ENCODE measurements around the gene ANKS1B.
"Not testable (repeated sequence)": the region's sequence is repeated elsewhere in the genome, so short reads cannot be mapped to it uniquely, and the experiment has no call there.

The ANKS1B gene

GRCh38 chr12:100017056-100017455 lies 32.3 kb upstream of the ANKS1B start:
- Histone ChIP-seq H3K9me3 (no peaks in the 10 kb centered on the region; the same call in 1 of the 2 replicates), H3K27me3 (no peaks in the 10 kb centered on the region), H3K4me1 (no peaks in the 10 kb centered on the region), H3K4me3 (ENCODE audit: low read depth, low read length) (no peak overlapping the region), H3K36me3 (no peaks in the 10 kb centered on the region)
- TF ChIP-seq, protein P1, sequence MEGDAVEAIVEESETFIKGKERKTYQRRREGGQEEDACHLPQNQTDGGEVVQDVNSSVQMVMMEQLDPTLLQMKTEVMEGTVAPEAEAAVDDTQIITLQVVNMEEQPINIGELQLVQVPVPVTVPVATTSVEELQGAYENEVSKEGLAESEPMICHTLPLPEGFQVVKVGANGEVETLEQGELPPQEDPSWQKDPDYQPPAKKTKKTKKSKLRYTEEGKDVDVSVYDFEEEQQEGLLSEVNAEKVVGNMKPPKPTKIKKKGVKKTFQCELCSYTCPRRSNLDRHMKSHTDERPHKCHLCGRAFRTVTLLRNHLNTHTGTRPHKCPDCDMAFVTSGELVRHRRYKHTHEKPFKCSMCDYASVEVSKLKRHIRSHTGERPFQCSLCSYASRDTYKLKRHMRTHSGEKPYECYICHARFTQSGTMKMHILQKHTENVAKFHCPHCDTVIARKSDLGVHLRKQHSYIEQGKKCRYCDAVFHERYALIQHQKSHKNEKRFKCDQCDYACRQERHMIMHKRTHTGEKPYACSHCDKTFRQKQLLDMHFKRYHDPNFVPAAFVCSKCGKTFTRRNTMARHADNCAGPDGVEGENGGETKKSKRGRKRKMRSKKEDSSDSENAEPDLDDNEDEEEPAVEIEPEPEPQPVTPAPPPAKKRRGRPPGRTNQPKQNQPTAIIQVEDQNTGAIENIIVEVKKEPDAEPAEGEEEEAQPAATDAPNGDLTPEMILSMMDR (IDR thresholded peaks at IDR 0.05; ENCODE audit: low read depth, low read length) = no peak
- no peak for DNase-seq

- H3K4me3 ChIP-seq (ENCODE audit: low read depth, low read length); H3K9me3 ChIP-seq; H3K27me3 ChIP-seq; DNase-seq; H3K4me1 ChIP-seq; H3K36me3 ChIP-seq: not testable (repeated sequence)
These were observed 31.6 kb upstream of the ANKS1B start for GRCh38 chr12:100016304-100016703.

- not testable (repeated sequence) for H3K36me3 ChIP-seq; DNase-seq; H3K27me3 ChIP-seq; H3K4me3 ChIP-seq (ENCODE audit: low read depth, low read length); H3K4me1 ChIP-seq; H3K9me3 ChIP-seq
These were observed 21.1 kb upstream of the ANKS1B start for GRCh38 chr12:100005846-100006245.

- no peak for DNase-seq
- no peak overlapping the region for H3K4me3 ChIP-seq (ENCODE audit: low read depth, low read length)
- H3K4me1 ChIP-seq = no peaks in the 10 kb centered on the region
- H3K36me3 ChIP-seq = no peaks in the 10 kb centered on the region
- H3K9me3 ChIP-seq = no peaks in the 10 kb centered on the region
- no peaks in the 10 kb centered on the region for H3K27me3 ChIP-seq
- TF ChIP-seq, protein P1 (IDR thresholded peaks at IDR 0.05; ENCODE audit: low read depth, low read length) = no peak
These were observed 13.1 kb upstream of the ANKS1B start for GRCh38 chr12:99997806-99998205.

GRCh38 chr12:99996095-99996494 lies 11.4 kb upstream of the ANKS1B start:
- no peak for DNase-seq
- Histone ChIP-seq H3K27me3 (no peaks in the 10 kb centered on the region), H3K4me3 (ENCODE audit: low read depth, low read length) (no peak overlapping the region), H3K9me3 (no peaks in the 10 kb centered on the region), H3K4me1 (peaks cover 4% of the 10 kb centered on the region; the same call in 1 of the 2 replicates), H3K36me3 (no peaks in the 10 kb centered on the region)
- TF ChIP-seq, protein P1 (IDR thresholded peaks at IDR 0.05; ENCODE audit: low read depth, low read length) = no peak

DNA sequence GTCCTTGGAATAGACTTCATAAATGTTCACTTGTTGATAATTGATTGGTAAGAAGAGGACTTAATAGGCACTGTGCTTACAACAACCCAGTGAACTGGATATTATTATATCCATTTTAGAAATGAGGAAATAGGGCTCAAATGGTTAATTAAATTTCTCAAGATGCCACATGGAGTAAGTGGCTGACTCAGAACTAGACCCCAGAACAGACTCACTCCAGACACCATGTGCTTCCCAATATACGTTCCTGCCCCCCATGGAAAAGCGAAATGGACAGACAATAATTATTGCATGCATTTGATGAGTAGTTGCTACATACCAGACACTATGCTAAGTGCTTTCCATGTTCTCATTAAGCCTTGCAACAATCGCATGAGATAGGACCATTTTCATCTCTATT lies 895 bp upstream of the ANKS1B start:
- TF ChIP-seq, protein P1 (IDR thresholded peaks at IDR 0.05; ENCODE audit: low read depth, low read length) = no peak
- peaks cover 41% of the 10 kb centered on the region for H3K27me3 ChIP-seq
- no peaks in the 10 kb centered on the region for H3K36me3 ChIP-seq
- peak overlapping the region; percentile 60; the same call in 1 of the 2 replicates for H3K4me3 ChIP-seq (ENCODE audit: low read depth, low read length)
- H3K9me3 ChIP-seq = no peaks in the 10 kb centered on the region
- DNase-seq = no peak
- peaks cover 6% of the 10 kb centered on the region; the same call in 1 of the 2 replicates for H3K4me1 ChIP-seq

DNA sequence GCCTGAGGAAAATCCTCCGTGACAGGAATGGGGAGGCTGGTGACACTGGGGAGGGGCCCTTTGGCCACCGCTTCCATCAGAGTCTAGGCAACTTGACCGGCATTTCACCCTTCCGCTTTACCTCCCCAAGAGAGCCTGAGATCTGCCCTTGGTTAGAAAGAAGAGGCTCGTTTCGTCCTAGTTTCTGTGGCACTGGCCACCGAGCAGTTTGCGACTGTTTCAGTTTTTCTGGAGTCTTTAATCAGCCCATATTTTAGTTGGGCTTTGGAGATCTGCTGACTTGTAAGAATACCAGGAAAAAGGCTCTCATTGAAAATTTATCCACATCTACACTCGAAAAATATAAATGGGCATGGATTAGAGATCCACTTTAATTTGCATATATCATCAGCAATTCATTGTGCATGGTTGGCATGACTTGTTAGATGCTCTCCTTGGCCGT lies 414 bp upstream of the ANKS1B start:
- H3K36me3 ChIP-seq = no peaks in the 10 kb centered on the region
- TF ChIP-seq, protein P1 (IDR thresholded peaks at IDR 0.05; ENCODE audit: low read depth, low read length) = no peak
- DNase-seq = no peak
- H3K27me3 ChIP-seq = peaks cover 41% of the 10 kb centered on the region
- H3K4me3 ChIP-seq (ENCODE audit: low read depth, low read length) = peak overlapping the region; percentile 60
- no peaks in the 10 kb centered on the region for H3K9me3 ChIP-seq
- H3K4me1 ChIP-seq = peaks cover 6% of the 10 kb centered on the region; the same call in 1 of the 2 replicates
